HCT116 (cell line): ENCODE measurements around the gene SEMA4B. TPM values are rescaled to one million over a fixed set of nuclear protein-coding genes. Genes with fewer than 3 reads are reported as not detected.

Experiments
- ATAC-seq: fragments of 200-7000 bp; cut with Tn5 transposase; 2 replicates; pipeline ENCODE4 v1.9.1; 2020; ENCODE audit warnings: mild to moderate bottlenecking, moderate library complexity
- BruUV-seq: library from RNA; stranded (reverse); fragments of 400-500 nt; replicated peaks from 2 replicates; lab custom pipeline; 2021; lab: Mats Ljungman, UMichigan
- CTCF ChIA-PET: fragments of 300-600 bp; sonication (Branson Sonifier 250); formaldehyde crosslinking; loops from one replicate; lab custom pipeline; 2021; ENCODE audit warnings: antibody characterized with exemption; lab: Charles Lee
- POLR2A ChIA-PET: fragments of 300-600, 350-600 bp; sonication (Branson Sonifier 250); formaldehyde crosslinking; loops from one replicate; lab custom pipeline; 2021; ENCODE audit warnings: antibody characterized with exemption; lab: Charles Lee
- RAD21 ChIA-PET, 2 experiments: fragments of 300-600 bp; sonication (Branson Sonifier 250); formaldehyde crosslinking; loops; one replicate each; lab custom pipeline; 2023; ENCODE audit warnings: low total read pairs in 2 of 2; ENCODE audit not compliant: uncharacterized antibody in 2 of 2, unreplicated experiment in 2 of 2, low non-redundant PET in 1 of 2; lab: Charles Lee
- DNase-seq: peaks from one replicate; pipeline ENCODE4 v3.0.0-alpha.2; 2010; ENCODE audit warnings: low read depth, low spot score
- H2AFZ ChIP-seq: fragments of 200-600 bp; shearing (Covaris generic), sonication (generic); 2 replicates; pipeline ENCODE4 v1.6.1; 2017; ENCODE audit warnings: low read depth, mixed run types, mixed read lengths, antibody characterized with exemption, low read length; ENCODE audit not compliant: poor library complexity, severe bottlenecking
- H3K27ac ChIP-seq: 2 replicates; pipeline ENCODE4 v1.5.1; 2012; ENCODE audit warnings: low read depth, low read length
- H3K27me3 ChIP-seq: fragments of 200-600 bp; sonication (generic); 2 replicates; pipeline ENCODE4 v1.6.1; 2016; ENCODE audit warnings: mixed run types, low read length, mixed read lengths; ENCODE audit not compliant: insufficient read depth
- H3K36me3 ChIP-seq, 2 experiments: fragments of 200-500 bp in 1 of 2; fragments of 200-600 bp in 1 of 2; sonication (Bioruptor generic) in 1 of 2; sonication (generic) in 1 of 2; 2 replicates each; pipeline versions ENCODE4 v1.5.1 to v1.6.1; 2014 to 2016; ENCODE audit warnings: low read length in 2 of 2, inconsistent platforms in 1 of 2, mixed read lengths in 1 of 2, mixed run types in 1 of 2; ENCODE audit not compliant: insufficient read depth in 2 of 2, control insufficient read depth in 1 of 2
- H3K4me1 ChIP-seq, 2 experiments: fragments of 200-600 bp in 1 of 2; sonication (generic) in 1 of 2; 2 replicates each; pipeline versions ENCODE4 v1.5.1 to v1.6.1; 2012 to 2017; ENCODE audit warnings: low read length in 2 of 2, inconsistent platforms in 1 of 2, mild to moderate bottlenecking in 1 of 2, mixed read lengths in 1 of 2, mixed run types in 1 of 2, moderate library complexity in 1 of 2; ENCODE audit not compliant: insufficient read depth in 2 of 2, control insufficient read depth in 1 of 2
- H3K4me2 ChIP-seq: fragments of 200-600 bp; sonication (generic); 2 replicates; pipeline ENCODE4 v1.6.1; 2017; ENCODE audit warnings: mixed run types, low read length, mixed read lengths
- H3K4me3 ChIP-seq, 2 experiments: fragments of 200-600 bp in 1 of 2; sonication (generic) in 1 of 2; replicated peaks in 1 of 2; 2 replicates each; pipeline ENCODE4 v1.5.1; 2011 to 2016; ENCODE audit warnings: low read length in 2 of 2, control low read depth in 1 of 2, low read depth in 1 of 2, mild to moderate bottlenecking in 1 of 2, mixed read lengths in 1 of 2, mixed run types in 1 of 2
- H3K79me2 ChIP-seq: fragments of 200-600 bp; sonication (generic); 2 replicates; pipeline ENCODE4 v1.6.1; 2017; ENCODE audit warnings: mild to moderate bottlenecking, mixed run types, low read length, moderate library complexity, mixed read lengths; ENCODE audit not compliant: insufficient read depth
- H3K9ac ChIP-seq: fragments of 200-600 bp; sonication (generic); 2 replicates; pipeline ENCODE4 v1.6.1; 2016; ENCODE audit warnings: low read length, mixed read lengths
- H3K9me2 ChIP-seq: fragments of 200-600 bp; sonication (generic), shearing (Covaris generic); 2 replicates; pipeline ENCODE4 v1.6.1; 2017; ENCODE audit warnings: mixed run types, mild to moderate bottlenecking, moderate library complexity; ENCODE audit not compliant: insufficient read depth
- H3K9me3 ChIP-seq, 2 experiments: fragments of 200-500 bp in 1 of 2; fragments of 200-600 bp in 1 of 2; sonication (Bioruptor generic) in 1 of 2; sonication (generic) in 1 of 2; 2 replicates each; pipeline ENCODE4 v1.6.1; 2014 to 2017; ENCODE audit warnings: low read length in 2 of 2, mixed read lengths in 2 of 2, inconsistent platforms in 1 of 2, low read depth in 1 of 2, mild to moderate bottlenecking in 1 of 2, mixed run types in 1 of 2, moderate library complexity in 1 of 2; ENCODE audit not compliant: control insufficient read depth in 1 of 2, insufficient read depth in 1 of 2
- H4K20me1 ChIP-seq: fragments of 200-600 bp; sonication (generic), shearing (Covaris generic); 2 replicates; pipeline ENCODE4 v1.6.1; 2017; ENCODE audit warnings: mixed run types, mild to moderate bottlenecking, moderate library complexity; ENCODE audit not compliant: insufficient read depth
- CBX3 ChIP-seq: IDR thresholded peaks from 2 replicates; pipeline ENCODE4 v1.6.1; 2012; ENCODE audit warnings: low read depth
- CEBPB ChIP-seq: IDR thresholded peaks from 2 replicates; pipeline ENCODE4 v1.6.1; 2012; ENCODE audit warnings: low read depth
- EGR1 ChIP-seq: IDR thresholded peaks from 2 replicates; pipeline ENCODE4 v1.6.1; 2012; ENCODE audit warnings: low read depth
- ELF1 ChIP-seq: IDR thresholded peaks from 2 replicates; pipeline ENCODE4 v1.6.1; 2012; ENCODE audit warnings: low read depth, borderline replicate concordance
- EZH2 ChIP-seq: fragments of 200-600 bp; sonication (generic); IDR thresholded peaks from 2 replicates; pipeline ENCODE4 v1.6.1; 2017; ENCODE audit warnings: antibody characterized with exemption, mixed run types
- EZH2phosphoT487 ChIP-seq: fragments of 200-600 bp; IDR thresholded peaks from 2 replicates; pipeline ENCODE4 v1.6.1; 2018; ENCODE audit warnings: antibody characterized with exemption, borderline replicate concordance
- FOSL1 ChIP-seq: IDR thresholded peaks from 2 replicates; pipeline ENCODE4 v1.6.1; 2012; ENCODE audit warnings: low read depth
- JUND ChIP-seq: IDR thresholded peaks from 2 replicates; pipeline ENCODE4 v1.6.1; 2012
- POLR2A ChIP-seq: IDR thresholded peaks from 2 replicates; pipeline ENCODE4 v1.7.0; 2011; ENCODE audit warnings: borderline replicate concordance; ENCODE audit not compliant: insufficient read depth, insufficient read length; ENCODE audit errors: extremely low read depth
- POLR2AphosphoS5 ChIP-seq: IDR thresholded peaks from 2 replicates; pipeline ENCODE4 v1.6.1; 2011; ENCODE audit warnings: mild to moderate bottlenecking, low read depth, low read length, moderate library complexity
- RAD21 ChIP-seq: IDR thresholded peaks from 2 replicates; pipeline ENCODE4 v1.6.1; 2012; ENCODE audit warnings: low read depth, mild to moderate bottlenecking
- REST ChIP-seq: IDR thresholded peaks from 2 replicates; pipeline ENCODE4 v1.6.1; 2012; ENCODE audit warnings: low read depth
- SP1 ChIP-seq: IDR thresholded peaks from 2 replicates; pipeline ENCODE4 v1.6.1; 2012; ENCODE audit warnings: low read depth
- SRF ChIP-seq: IDR thresholded peaks from 2 replicates; pipeline ENCODE4 v1.6.1; 2012; ENCODE audit warnings: low read depth
- YY1 ChIP-seq: IDR thresholded peaks from 2 replicates; pipeline ENCODE4 v1.6.1; 2011; ENCODE audit warnings: low read length, low read depth, moderate library complexity, mild to moderate bottlenecking; ENCODE audit not compliant: insufficient replicate concordance; ENCODE audit errors: extremely low read depth
- ZFX ChIP-seq: fragments of 450-650 bp; IDR thresholded peaks from 2 replicates; pipeline ENCODE4 v1.6.1; 2017
- ZNF274 ChIP-seq: fragments of 200-500 bp; sonication (Bioruptor generic); IDR thresholded peaks from 2 replicates; pipeline ENCODE4 v1.6.1; 2014; ENCODE audit warnings: mild to moderate bottlenecking, low read depth, low read length, inconsistent platforms
- intact Hi-C: fragments of 100-400 bp; cut with micrococcal nuclease; formaldehyde crosslinking; loops from 2 replicates; pipeline ENCODE4 v1.10.0; 2022
- total RNA-seq: library from RNA; stranded (reverse); gene quantifications from one replicate; pipeline ENCODE4 v1.2.1, GENCODE V29; 2021; ENCODE audit not compliant: unreplicated experiment
- TF ChIP-seq, protein P1 (sequence below): IDR thresholded peaks from 2 replicates; pipeline ENCODE4 v1.6.1; 2012
- TF ChIP-seq, protein P2 (sequence below), 3 experiments: fragments of 200-600 bp in 1 of 3; sonication (generic) in 1 of 3; IDR thresholded peaks in 2 of 3; conservative IDR thresholded peaks in 1 of 3; 2 replicates each; pipeline ENCODE4 v1.5.1; 2012 to 2017; ENCODE audit warnings: low read depth in 2 of 3, low read length in 2 of 3, antibody characterized with exemption in 1 of 3, borderline replicate concordance in 1 of 3, control low read depth in 1 of 3, mild to moderate bottlenecking in 1 of 3, mixed read lengths in 1 of 3, mixed run types in 1 of 3, moderate library complexity in 1 of 3; ENCODE audit not compliant: insufficient read depth in 1 of 3

Gene SEMA4B
- total RNA-seq, 1 experiment from 2014 or later, result 98.6 TPM

DNA sequence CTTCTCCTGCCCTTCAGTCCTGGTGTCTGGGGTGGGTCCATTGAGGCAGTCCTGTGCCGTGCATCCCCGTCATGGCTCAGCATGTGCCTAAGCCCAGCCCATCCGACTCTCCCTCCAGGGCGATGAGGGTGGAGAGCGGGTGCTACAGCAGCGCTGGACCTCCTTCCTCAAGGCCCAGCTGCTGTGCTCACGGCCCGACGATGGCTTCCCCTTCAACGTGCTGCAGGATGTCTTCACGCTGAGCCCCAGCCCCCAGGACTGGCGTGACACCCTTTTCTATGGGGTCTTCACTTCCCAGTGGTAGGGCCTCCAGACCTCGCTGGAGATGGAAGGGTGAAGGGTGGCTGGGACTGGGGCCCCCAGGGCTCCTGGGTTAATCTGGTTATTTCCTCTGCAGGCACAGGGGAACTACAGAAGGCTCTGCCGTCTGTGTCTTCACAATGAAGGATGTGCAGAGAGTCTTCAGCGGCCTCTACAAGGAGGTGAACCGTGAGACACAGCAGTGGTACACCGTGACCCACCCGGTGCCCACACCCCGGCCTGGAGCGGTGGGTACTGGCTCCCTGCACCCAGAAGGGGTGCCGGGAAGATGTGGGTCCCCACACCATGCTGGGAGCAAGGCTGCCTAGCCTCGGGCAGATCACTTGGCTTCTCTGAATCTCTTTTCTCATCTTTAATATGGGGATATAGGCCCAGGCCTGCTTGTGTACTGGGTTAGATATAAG, 22.5 kb downstream of the SEMA4B start (continued):
- no peak for TF ChIP-seq SRF
- TF ChIP-seq, protein P1, sequence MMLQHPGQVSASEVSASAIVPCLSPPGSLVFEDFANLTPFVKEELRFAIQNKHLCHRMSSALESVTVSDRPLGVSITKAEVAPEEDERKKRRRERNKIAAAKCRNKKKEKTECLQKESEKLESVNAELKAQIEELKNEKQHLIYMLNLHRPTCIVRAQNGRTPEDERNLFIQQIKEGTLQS, result no peak
- TF ChIP-seq POLR2A, result no peak
- no peak for TF ChIP-seq JUND
- no peak for TF ChIP-seq ELF1
- TF ChIP-seq FOSL1, result no peak

- no peak overlapping the region for H3K9ac ChIP-seq
- H4K20me1 ChIP-seq, result no peaks in the 10 kb centered on the region
- intact Hi-C loops, result no loop called here
- no peak overlapping the region for H2AFZ ChIP-seq
- H3K36me3 ChIP-seq, result peaks cover 48% of the 10 kb centered on the region in 2 experiments
- ATAC-seq (no peak), DNase-seq (no peak)
- H3K27ac ChIP-seq, result no peak overlapping the region; the same call in 1 of the 2 replicates
- ChIA-PET RAD21 (no interaction called here), POLR2A (no interaction called here), CTCF (no interaction called here)
- no peaks in the 10 kb centered on the region for H3K9me2 ChIP-seq
- no peaks in the 10 kb centered on the region for H3K9me3 ChIP-seq
- BruUV-seq, result no TSS peak
- H3K27me3 ChIP-seq, result no peaks in the 10 kb centered on the region
- peaks cover 0 to 6% of the 10 kb centered on the region in 2 experiments; a peak in 2 of 4 replicates for H3K4me1 ChIP-seq
- H3K4me2 ChIP-seq, result no peak overlapping the region
- 0 out of 2 replicates have a peak, but pooled peaks cover 2% of the 10 kb centered on the region for H3K79me2 ChIP-seq
- TF ChIP-seq SP1 (no peak), EGR1 (no peak), JUND (no peak), CEBPB (no peak), ZFX (no peak), YY1 (no peak), RAD21 (no peak), SRF (no peak), CBX3 (no peak), REST (no peak), FOSL1 (no peak), EZH2 (no peak), ZNF274 (no peak), EZH2phosphoT487 (no peak), POLR2AphosphoS5 (no peak)
- TF ChIP-seq, protein P2, sequence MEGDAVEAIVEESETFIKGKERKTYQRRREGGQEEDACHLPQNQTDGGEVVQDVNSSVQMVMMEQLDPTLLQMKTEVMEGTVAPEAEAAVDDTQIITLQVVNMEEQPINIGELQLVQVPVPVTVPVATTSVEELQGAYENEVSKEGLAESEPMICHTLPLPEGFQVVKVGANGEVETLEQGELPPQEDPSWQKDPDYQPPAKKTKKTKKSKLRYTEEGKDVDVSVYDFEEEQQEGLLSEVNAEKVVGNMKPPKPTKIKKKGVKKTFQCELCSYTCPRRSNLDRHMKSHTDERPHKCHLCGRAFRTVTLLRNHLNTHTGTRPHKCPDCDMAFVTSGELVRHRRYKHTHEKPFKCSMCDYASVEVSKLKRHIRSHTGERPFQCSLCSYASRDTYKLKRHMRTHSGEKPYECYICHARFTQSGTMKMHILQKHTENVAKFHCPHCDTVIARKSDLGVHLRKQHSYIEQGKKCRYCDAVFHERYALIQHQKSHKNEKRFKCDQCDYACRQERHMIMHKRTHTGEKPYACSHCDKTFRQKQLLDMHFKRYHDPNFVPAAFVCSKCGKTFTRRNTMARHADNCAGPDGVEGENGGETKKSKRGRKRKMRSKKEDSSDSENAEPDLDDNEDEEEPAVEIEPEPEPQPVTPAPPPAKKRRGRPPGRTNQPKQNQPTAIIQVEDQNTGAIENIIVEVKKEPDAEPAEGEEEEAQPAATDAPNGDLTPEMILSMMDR (IDR thresholded peaks at IDR 0.05 in 2 of 3, conservative IDR thresholded peaks at IDR 0.05 in 1 of 3; ENCODE audit: borderline replicate concordance in 1 of 3, insufficient read depth in 1 of 3, low read depth in 2 of 3, low read length in 2 of 3), result no peak
- H3K4me3 ChIP-seq, result no peak overlapping the region
These were observed 23.9 kb downstream of the SEMA4B start for GRCh38 chr15:90225047-90225446.
